Endothelial cell (in vitro differentiated cells): Measurements from ENCODE around the gene RPGR. TPM values are rescaled to one million over a fixed set of nuclear protein-coding genes. Genes with fewer than 3 reads are reported as not detected.

Experiments
- DNase-seq: peaks from one replicate; pipeline ENCODE4 v3.0.0; 2021; ENCODE audit warnings: low spot score
- H3K27ac Mint-ChIP-seq: one replicate; pipeline ENCODE4 v1.8.0; 2021; ENCODE audit warnings: mixed read lengths, inconsistent platforms; ENCODE audit not compliant: unreplicated experiment
- H3K27me3 Mint-ChIP-seq: one replicate; pipeline ENCODE4 v1.8.0; 2021; ENCODE audit warnings: mild to moderate bottlenecking, moderate library complexity, mixed read lengths, inconsistent platforms; ENCODE audit not compliant: unreplicated experiment
- H3K36me3 Mint-ChIP-seq: one replicate; pipeline ENCODE4 v1.8.0; 2021; ENCODE audit warnings: mild to moderate bottlenecking, low read depth, mixed read lengths, inconsistent platforms; ENCODE audit not compliant: unreplicated experiment
- H3K4me1 Mint-ChIP-seq: one replicate; pipeline ENCODE4 v1.8.0; 2021; ENCODE audit warnings: mild to moderate bottlenecking, mixed read lengths, inconsistent platforms; ENCODE audit not compliant: unreplicated experiment
- H3K4me3 Mint-ChIP-seq: one replicate; pipeline ENCODE4 v1.8.0; 2021; ENCODE audit warnings: mild to moderate bottlenecking, mixed read lengths, inconsistent platforms; ENCODE audit not compliant: unreplicated experiment
- H3K9me3 Mint-ChIP-seq: one replicate; pipeline ENCODE4 v1.8.0; 2021; ENCODE audit warnings: mixed read lengths, inconsistent platforms; ENCODE audit not compliant: unreplicated experiment
- CTCF ChIP-seq: fragments of 200-600 bp; sonication (generic); IDR thresholded peaks from one replicate; pipeline ENCODE4 v1.5.0; 2021; ENCODE audit warnings: antibody characterized with exemption; ENCODE audit not compliant: unreplicated experiment
- long read RNA-seq: library from polyadenylated mRNA; unstranded; transcript quantifications from one replicate; pipeline ENCODE4 v2.0.0, GENCODE V29; 2020; ENCODE audit not compliant: unreplicated experiment
- total RNA-seq: library from RNA; stranded (reverse); fragmentation: NEBNext Ultra II Directional; extraction: Animal tissue kit (Norgen Biotek cat#: 25700); gene quantifications from one replicate; pipeline ENCODE4 v1.2.1, GENCODE V29; 2021; ENCODE audit not compliant: unreplicated experiment

Gene RPGR
- total RNA-seq = 17.2 TPM
- long read RNA-seq, partial matches to known transcripts = 4 of 10 reads
- long read RNA-seq, other reads (novel, unspliced or antisense) = 5 of 10 reads

GRCh38 chrX:38327007-38327774 is at the start of gene RPGR:
TSS of gene RPGR (minus strand) at chrX:38327509. CDS start at chrX:38327367, 142 bp downstream.
- Mint-ChIP-seq H3K4me3 (peak within 1 kb of the TSS; percentile 95), H3K4me1 (peaks cover 16% of the 10 kb centered on the region), H3K36me3 (no peaks in the 10 kb centered on the region), H3K27ac (peak within 1 kb of the TSS; percentile 99), H3K27me3 (no peaks in the 10 kb centered on the region), H3K9me3 (no peaks in the 10 kb centered on the region)
- peak; percentile 89 for DNase-seq
- peak; percentile 57 for TF ChIP-seq CTCF

- H3K9me3 Mint-ChIP-seq = no peaks in the 10 kb centered on the region
- H3K27ac Mint-ChIP-seq = no peak overlapping the region
- H3K36me3 Mint-ChIP-seq = no peaks in the 10 kb centered on the region
- no peaks in the 10 kb centered on the region for H3K4me1 Mint-ChIP-seq
- no peaks in the 10 kb centered on the region for H3K27me3 Mint-ChIP-seq
- no peak overlapping the region for H3K4me3 Mint-ChIP-seq
- no peak for DNase-seq
- no peak for TF ChIP-seq CTCF
Observed at GRCh38 chrX:38376747-38377146, 49.4 kb upstream of the RPGR start.

- Mint-ChIP-seq H3K36me3 (no peaks in the 10 kb centered on the region), H3K27me3 (no peaks in the 10 kb centered on the region), H3K9me3 (no peaks in the 10 kb centered on the region), H3K27ac (no peak overlapping the region), H3K4me1 (no peaks in the 10 kb centered on the region), H3K4me3 (no peak overlapping the region)
- peak; percentile 18 for DNase-seq
- TF ChIP-seq CTCF = peak; percentile 26
Observed at GRCh38 chrX:38375891-38376290, 48.6 kb upstream of the RPGR start.

GRCh38 chrX:38374431-38374830 is 47.1 kb upstream of the RPGR start:
- Mint-ChIP-seq H3K4me1 (no peaks in the 10 kb centered on the region), H3K4me3 (no peak overlapping the region), H3K9me3 (no peaks in the 10 kb centered on the region), H3K36me3 (no peaks in the 10 kb centered on the region), H3K27me3 (no peaks in the 10 kb centered on the region), H3K27ac (no peak overlapping the region)
- DNase-seq = no peak
- no peak for TF ChIP-seq CTCF

GRCh38 chrX:38371641-38372040 is 44.3 kb upstream of the RPGR start:
- no peaks in the 10 kb centered on the region for H3K9me3 Mint-ChIP-seq
- H3K4me3 Mint-ChIP-seq = no peak overlapping the region
- no peak for TF ChIP-seq CTCF
- no peaks in the 10 kb centered on the region for H3K36me3 Mint-ChIP-seq
- peaks cover 6% of the 10 kb centered on the region for H3K4me1 Mint-ChIP-seq
- H3K27me3 Mint-ChIP-seq = no peaks in the 10 kb centered on the region
- DNase-seq = no peak
- no peak overlapping the region for H3K27ac Mint-ChIP-seq
